ENCODE data around the gene MAD1L1. TPM values are rescaled to one million over a fixed set of nuclear protein-coding genes. Genes with fewer than 3 reads are reported as not detected.

MAD1L1 gene
- total RNA-seq, 2 donors from 2014 or later, result 59.1 to 61.4 TPM

GRCh38 chr7:2148189-2148588 is 84.6 kb downstream of the MAD1L1 start:
- no peak overlapping the region for H3K4me3 Mint-ChIP-seq
- no peaks in the 10 kb centered on the region for H3K9me3 Mint-ChIP-seq
- no peaks in the 10 kb centered on the region for H3K9me3 ChIP-seq (ENCODE audit: control insufficient read depth, low read length)
- peaks cover 30% of the 10 kb centered on the region for H3K36me3 Mint-ChIP-seq (ENCODE audit: low read depth)
- no peak for DNase-seq
- H3K4me1 Mint-ChIP-seq, result peaks cover 2% of the 10 kb centered on the region
- no peak overlapping the region for H3K9ac ChIP-seq (ENCODE audit: extremely low read depth, low read length, poor library complexity, severe bottlenecking)
- no peak overlapping the region for H3K27ac ChIP-seq (ENCODE audit: low read depth, low read length)
- WGBS, 2 experiments (ENCODE audit: insufficient coverage in 1 of 2, insufficient read length in 1 of 2), result 94 to 96% methylated on average over 11 of the region's 11 CpGs
- H3K36me3 ChIP-seq (ENCODE audit: control insufficient read depth, insufficient read depth, low read length), result peaks cover 14% of the 10 kb centered on the region
- H3K27ac Mint-ChIP-seq, result no peak overlapping the region
- H3K27me3 ChIP-seq (ENCODE audit: control insufficient read depth, insufficient read depth, low read length, poor library complexity, severe bottlenecking), result no peaks in the 10 kb centered on the region
- H3K27me3 Mint-ChIP-seq (ENCODE audit: insufficient read depth), result no peaks in the 10 kb centered on the region
- no peaks in the 10 kb centered on the region for H3K4me1 ChIP-seq (ENCODE audit: control insufficient read depth, insufficient read depth, low read length)
- peak; percentile 54 for TF ChIP-seq CTCF (conservative IDR thresholded peaks at IDR 0.05)
- H3K4me3 ChIP-seq (ENCODE audit: low read length), result no peak overlapping the region

- no peaks in the 10 kb centered on the region for H3K4me1 ChIP-seq (ENCODE audit: control insufficient read depth, insufficient read depth, low read length)
- no peaks in the 10 kb centered on the region for H3K27me3 ChIP-seq (ENCODE audit: control insufficient read depth, insufficient read depth, low read length, poor library complexity, severe bottlenecking)
- TF ChIP-seq CTCF (conservative IDR thresholded peaks at IDR 0.05), result no peak
- Mint-ChIP-seq H3K27me3 (ENCODE audit: insufficient read depth) (no peaks in the 10 kb centered on the region), H3K36me3 (ENCODE audit: low read depth) (peaks cover 29% of the 10 kb centered on the region), H3K4me3 (no peak overlapping the region), H3K4me1 (peaks cover 2% of the 10 kb centered on the region), H3K9me3 (no peaks in the 10 kb centered on the region), H3K27ac (no peak overlapping the region)
- peaks cover 14% of the 10 kb centered on the region for H3K36me3 ChIP-seq (ENCODE audit: control insufficient read depth, insufficient read depth, low read length)
- H3K9me3 ChIP-seq (ENCODE audit: control insufficient read depth, low read length), result no peaks in the 10 kb centered on the region
- no peak overlapping the region for H3K4me3 ChIP-seq (ENCODE audit: low read length)
- 94 to 95% methylated on average over 21 to 35 of the region's 35 CpGs for WGBS, 2 experiments (ENCODE audit: insufficient coverage in 1 of 2, insufficient read length in 1 of 2)
- no peak overlapping the region for H3K9ac ChIP-seq (ENCODE audit: extremely low read depth, low read length, poor library complexity, severe bottlenecking)
- H3K27ac ChIP-seq (ENCODE audit: low read depth, low read length), result no peak overlapping the region
- no peak for DNase-seq
These were observed 85.9 kb downstream of the MAD1L1 start for GRCh38 chr7:2146676-2147472.

- Histone ChIP-seq H3K27me3 (ENCODE audit: control insufficient read depth, insufficient read depth, low read length, poor library complexity, severe bottlenecking) (no peaks in the 10 kb centered on the region), H3K9me3 (ENCODE audit: control insufficient read depth, low read length) (no peaks in the 10 kb centered on the region), H3K36me3 (ENCODE audit: control insufficient read depth, insufficient read depth, low read length) (peaks cover 14% of the 10 kb centered on the region), H3K27ac (ENCODE audit: low read depth, low read length) (no peak overlapping the region), H3K4me1 (ENCODE audit: control insufficient read depth, insufficient read depth, low read length) (no peaks in the 10 kb centered on the region), H3K4me3 (ENCODE audit: low read length) (no peak overlapping the region), H3K9ac (ENCODE audit: extremely low read depth, low read length, poor library complexity, severe bottlenecking) (no peak overlapping the region)
- Mint-ChIP-seq H3K4me3 (no peak overlapping the region), H3K27ac (no peak overlapping the region), H3K4me1 (peaks cover 2% of the 10 kb centered on the region), H3K36me3 (ENCODE audit: low read depth) (peaks cover 29% of the 10 kb centered on the region), H3K27me3 (ENCODE audit: insufficient read depth) (no peaks in the 10 kb centered on the region), H3K9me3 (no peaks in the 10 kb centered on the region)
- no peak for TF ChIP-seq CTCF (conservative IDR thresholded peaks at IDR 0.05)
- WGBS, 2 experiments (ENCODE audit: insufficient coverage in 1 of 2, insufficient read length in 1 of 2), result 95 to 97% methylated on average over 37 to 42 of the region's 42 CpGs
- DNase-seq, result no peak
These were observed 86.7 kb downstream of the MAD1L1 start for GRCh38 chr7:2145835-2146580.

All from endodermal cell (in vitro differentiated cells).